ENCODE results near the gene RASGRP2.

Gene RASGRP2

GRCh38 chr11:64726867-64727530 is 16.9 kb downstream of the RASGRP2 start:
- no peak for DNase-seq (ENCODE audit: extremely low read depth, low read depth)
- no peak for TF ChIP-seq CTCF (IDR thresholded peaks at IDR 0.05; ENCODE audit: low read depth, low read length, missing control alignments)
- no peak overlapping the region for H3K4me3 ChIP-seq (replicated peaks; ENCODE audit: low read depth, low read length)

GRCh38 chr11:64726211-64726641 is 17.7 kb downstream of the RASGRP2 start:
- H3K4me3 ChIP-seq (replicated peaks; ENCODE audit: low read depth, low read length), result no peak overlapping the region
- DNase-seq (ENCODE audit: extremely low read depth, low read depth), result no peak
- TF ChIP-seq CTCF (IDR thresholded peaks at IDR 0.05; ENCODE audit: low read depth, low read length, missing control alignments), result no peak

- DNase-seq (ENCODE audit: extremely low read depth, low read depth), result no peak
- no peak overlapping the region for H3K4me3 ChIP-seq (replicated peaks; ENCODE audit: low read depth, low read length)
- TF ChIP-seq CTCF (IDR thresholded peaks at IDR 0.05; ENCODE audit: low read depth, low read length, missing control alignments), result no peak
Observed at GRCh38 chr11:64724863-64725532, 18.9 kb downstream of the RASGRP2 start.

GRCh38 chr11:64723907-64724862 is 19.8 kb downstream of the RASGRP2 start:
- TF ChIP-seq CTCF (IDR thresholded peaks at IDR 0.05; ENCODE audit: low read depth, low read length, missing control alignments), result no peak
- H3K4me3 ChIP-seq (replicated peaks; ENCODE audit: low read depth, low read length), result no peak overlapping the region
- DNase-seq (ENCODE audit: extremely low read depth, low read depth), result no peak

- DNase-seq (ENCODE audit: extremely low read depth, low read depth), result peak; percentile 12
- peak; percentile 97 for TF ChIP-seq CTCF (IDR thresholded peaks at IDR 0.05; ENCODE audit: low read depth, low read length, missing control alignments)
- peak within 1 kb of the TSS; percentile 48 for H3K4me3 ChIP-seq (replicated peaks; ENCODE audit: low read depth, low read length)
Observed at GRCh38 chr11:64723117-64723906, 20.6 kb downstream of the RASGRP2 start, which contains the start of gene NRXN2. NRXN2 (minus strand) TSS chr11:64723197; CDS start chr11:64713699, 9,498 bp downstream.
